GM12878 (cell line): Measurements from ENCODE around the gene CACNA1A. TPM values are rescaled to one million over a fixed set of nuclear protein-coding genes. Genes with fewer than 3 reads are reported as not detected.

Experiments used
- ATAC-seq: fragments of 200-7000 bp; cut with Tn5 transposase; 3 replicates; pipeline ENCODE4 v1.9.1; 2020; ENCODE audit warnings: mild to moderate bottlenecking, moderate library complexity
- BruUV-seq: library from RNA; stranded (reverse); fragments of 400-500 nt; replicated peaks from 2 replicates; lab custom pipeline; 2021; lab: Mats Ljungman, UMichigan
- CTCF ChIA-PET: fragments of 300-600 bp; sonication (Branson Sonifier 250); formaldehyde crosslinking; extraction: SDS; loops from one replicate; lab custom pipeline; 2021; ENCODE audit warnings: inconsistent platforms; lab: Yijun Ruan, JAX
- POLR2A ChIA-PET: fragments of 350-600 bp; formaldehyde crosslinking; extraction: SDS; loops from one replicate; lab custom pipeline; 2021; ENCODE audit warnings: inconsistent platforms; lab: Charles Lee
- RAD21 ChIA-PET: fragments of 300-600 bp; sonication (Branson Sonifier 250); formaldehyde crosslinking; loops from one replicate; lab custom pipeline; 2023; ENCODE audit warnings: antibody characterized with exemption; ENCODE audit not compliant: unreplicated experiment; lab: Charles Lee
- SMC1A ChIA-PET: fragments of 300-600 bp; sonication (Branson Sonifier 250); formaldehyde crosslinking; loops from one replicate; lab custom pipeline; 2023; ENCODE audit not compliant: unreplicated experiment, uncharacterized antibody; lab: Charles Lee
- DNase-seq: peaks from one replicate; pipeline ENCODE4 v3.0.0-alpha.2; 2011; ENCODE audit warnings: low read depth, low spot score
- FAIRE-seq: peaks from 3 replicates; lab custom pipeline; 2011; peaks lifted over from hg19 to GRCh38; lab: Jason Lieb, UNC
- H2AFZ ChIP-seq: 2 replicates; pipeline ENCODE4 v1.6.0; 2011; ENCODE audit warnings: low read depth, low read length, control low read depth; ENCODE audit not compliant: control insufficient read depth
- H3K27ac ChIP-seq: 2 replicates; pipeline ENCODE4 v1.5.1; 2011; ENCODE audit warnings: control low read depth; ENCODE audit not compliant: control insufficient read depth, insufficient read depth
- H3K27me3 ChIP-seq, 2 experiments: replicated peaks in 1 of 2; 2 replicates each; pipeline versions ENCODE4 v1.6.0 to v1.6.1; 2011; ENCODE audit warnings: low read length in 1 of 2; ENCODE audit not compliant: control insufficient read depth in 2 of 2, insufficient read depth in 2 of 2
- H3K36me3 ChIP-seq, 2 experiments: 2 replicates each; pipeline ENCODE4 v1.5.1; 2011; ENCODE audit warnings: low read length in 1 of 2; ENCODE audit not compliant: control insufficient read depth in 2 of 2, insufficient read depth in 2 of 2
- H3K4me1 ChIP-seq: 2 replicates; pipeline ENCODE4 v1.6.1; 2011; ENCODE audit warnings: mild to moderate bottlenecking, low read length, moderate library complexity, mixed read lengths; ENCODE audit not compliant: control insufficient read depth, insufficient read depth
- H3K4me2 ChIP-seq: 2 replicates; pipeline ENCODE4 v1.6.0; 2011; ENCODE audit warnings: control low read depth; ENCODE audit not compliant: control insufficient read depth, insufficient read depth
- H3K4me3 ChIP-seq: fragments of 200-600 bp; sonication (generic); 2 replicates; pipeline ENCODE4 v1.5.1; 2016
- H3K79me2 ChIP-seq: 2 replicates; pipeline ENCODE4 v1.6.0; 2011; ENCODE audit warnings: low read length; ENCODE audit not compliant: control insufficient read depth, insufficient read depth
- H3K9ac ChIP-seq: 2 replicates; pipeline ENCODE4 v1.8.0; 2011; ENCODE audit warnings: low read length, control low read depth, mixed read lengths; ENCODE audit not compliant: control insufficient read depth, insufficient read depth
- H3K9me3 ChIP-seq: replicated peaks from 3 replicates; pipeline ENCODE4 v1.5.1; 2011; ENCODE audit warnings: mild to moderate bottlenecking, low read length; ENCODE audit not compliant: control insufficient read depth, insufficient read depth
- H4K20me1 ChIP-seq: 2 replicates; pipeline ENCODE4 v1.6.0; 2011; ENCODE audit not compliant: control insufficient read depth, insufficient read depth
- ATF2 ChIP-seq: IDR thresholded peaks from 2 replicates; pipeline ENCODE4 v1.6.1; 2012; ENCODE audit warnings: low read length, inconsistent platforms
- EED ChIP-seq: sonication (generic); IDR thresholded peaks from 2 replicates; pipeline ENCODE4 v1.6.1; 2016; ENCODE audit warnings: antibody characterized with exemption, low read depth
- ELK1 ChIP-seq: IDR thresholded peaks from 2 replicates; pipeline ENCODE4 v1.6.1; 2012; ENCODE audit warnings: low read depth, low read length, improper control_type of control experiment
- IRF3 ChIP-seq: fragments of 450-650 bp; IDR thresholded peaks from 2 replicates; pipeline ENCODE4 v1.6.1; 2014; ENCODE audit warnings: mild to moderate bottlenecking
- JUNB ChIP-seq: IDR thresholded peaks from 2 replicates; pipeline ENCODE4 v1.6.1; 2016; ENCODE audit warnings: antibody characterized with exemption, mild to moderate bottlenecking
- PAX5 ChIP-seq: IDR thresholded peaks from 2 replicates; pipeline ENCODE4 v1.6.1; 2011; ENCODE audit warnings: low read depth, low read length, borderline replicate concordance
- RAD51 ChIP-seq: fragments of 450-650 bp; IDR thresholded peaks from 2 replicates; pipeline ENCODE4 v1.6.1; 2016; ENCODE audit warnings: moderate library complexity, mild to moderate bottlenecking, inconsistent platforms
- RUNX3 ChIP-seq: IDR thresholded peaks from 2 replicates; pipeline ENCODE4 v1.6.1; 2012; ENCODE audit warnings: low read length, inconsistent platforms
- SIX5 ChIP-seq: IDR thresholded peaks from 2 replicates; pipeline ENCODE4 v1.6.1; 2011; ENCODE audit warnings: mild to moderate bottlenecking, low read depth, low read length, moderate library complexity; ENCODE audit not compliant: severe bottlenecking
- WGBS: methylation state at CpG from one replicate; pipeline ENCODE4 v1.1.6; 2016; ENCODE audit warnings: low lambda C conversion rate; ENCODE audit not compliant: insufficient replicate concordance, insufficient coverage; ENCODE audit errors: missing lambda C conversion rate; 5-methylcytosine and 5-hydroxymethylcytosine counted together
- in situ Hi-C: fragments of 300-500 bp; cut with MboI; formaldehyde crosslinking; loops from 9 replicates; pipeline ENCODE4 v1.14.3; 2018; ENCODE audit warnings: mixed read lengths
- intact Hi-C: fragments of 100-400 bp; cut with micrococcal nuclease; formaldehyde crosslinking; loops from one replicate; pipeline ENCODE4 v1.14.2; 2022; ENCODE audit not compliant: unreplicated experiment
- polyA plus RNA-seq, 11 experiments: library from polyadenylated mRNA; depleted of rRNA in 4 of 11; unstranded in 6 of 11; stranded (reverse) in 5 of 11; fragments of >200 nt; fragmentation: Nextera tagmentation in 4 of 11; fragmentation: Illumina TruSeq in 1 of 11; extraction: Ambion mirVana in 4 of 11; extraction: Trizol in 1 of 11; gene quantifications; 1 replicate in 1 of 11; 2 replicates in 10 of 11; pipeline versions ENCODE4 v1.2.1 to v1.2.3, GENCODE V29; 2011 to 2016; ENCODE audit warnings: inconsistent platforms in 2 of 11, missing spikeins in 2 of 11, low read depth in 1 of 11
- total RNA-seq, 4 experiments: library from RNA; depleted of rRNA in 3 of 4; stranded (reverse); fragments of >200 nt in 3 of 4; fragmentation: Illumina TruSeq in 1 of 4; extraction: Trizol in 1 of 4; gene quantifications; 2 replicates each; pipeline versions ENCODE4 v1.2.1 to v1.2.3, GENCODE V29; 2013 to 2021
- TF ChIP-seq, protein P1 (sequence below): IDR thresholded peaks from 2 replicates; pipeline ENCODE4 v1.6.1; 2011; ENCODE audit warnings: borderline replicate concordance, low read depth, mild to moderate bottlenecking, moderate library complexity, low read length; ENCODE audit not compliant: insufficient read depth, poor library complexity, severe bottlenecking
- TF ChIP-seq, protein P2 (sequence below): IDR thresholded peaks from 2 replicates; pipeline ENCODE4 v1.6.1; 2011; ENCODE audit warnings: mild to moderate bottlenecking, low read depth, low read length, moderate library complexity; ENCODE audit not compliant: insufficient replicate concordance

The CACNA1A gene
- total and polyA plus RNA-seq, 10 of the 15 experiments (the other 5 are each of a cell fraction or from before 2014, with no cell fraction given): 1.1 to 4.4 (median 2.5) TPM

- Histone ChIP-seq H3K27me3 (no peaks in the 10 kb centered on the region), H3K4me3 (no peak overlapping the region), H4K20me1 (no peaks in the 10 kb centered on the region), H3K9me3 (no peaks in the 10 kb centered on the region; the same call in 2 of the 3 replicates), H3K9ac (no peak overlapping the region), H2AFZ (no peak overlapping the region), H3K79me2 (no peaks in the 10 kb centered on the region), H3K36me3 (no peaks in the 10 kb centered on the region), H3K4me1 (peaks cover 3% of the 10 kb centered on the region; the same call in 1 of the 2 replicates), H3K27ac (no peak overlapping the region), H3K4me2 (no peak overlapping the region)
- peak; percentile 55 for TF ChIP-seq SIX5
- TF ChIP-seq IRF3: no peak
- in situ Hi-C loops (no loop called here), intact Hi-C loops (no loop called here)
- POLR2A ChIA-PET: no interaction called here
- no peak for FAIRE-seq
- BruUV-seq: no TSS peak
- RAD21 ChIA-PET: no interaction called here
- no peak for DNase-seq
- SMC1A ChIA-PET: no interaction called here
- CTCF ChIA-PET: no interaction called here
- no peak for ATAC-seq
Measured at GRCh38 chr19:13420780-13421179, 85.5 kb downstream of the CACNA1A start.

- H4K20me1 ChIP-seq: no peaks in the 10 kb centered on the region
- H3K27ac ChIP-seq: no peak overlapping the region
- H3K9ac ChIP-seq: no peak overlapping the region
- in situ Hi-C loops (no loop called here), intact Hi-C loops (no loop called here)
- no peaks in the 10 kb centered on the region for H3K79me2 ChIP-seq
- H3K27me3 ChIP-seq: no peaks in the 10 kb centered on the region
- FAIRE-seq (no peak), DNase-seq (peak; percentile 20), ATAC-seq (peak; percentile 66)
- ChIA-PET CTCF (no interaction called here), SMC1A (no interaction called here), POLR2A (no interaction called here), RAD21 (no interaction called here)
- H3K9me3 ChIP-seq: no peaks in the 10 kb centered on the region; the same call in 2 of the 3 replicates
- H3K36me3 ChIP-seq: no peaks in the 10 kb centered on the region
- H3K4me2 ChIP-seq: no peak overlapping the region
- no peak overlapping the region for H2AFZ ChIP-seq
- H3K4me1 ChIP-seq: peaks cover 5% of the 10 kb centered on the region; the same call in 1 of the 2 replicates
- no TSS peak for BruUV-seq
- WGBS: 5% methylated on average over 10 of the region's 10 CpGs
- no peak overlapping the region for H3K4me3 ChIP-seq
- no peak for TF ChIP-seq JUNB
- no peak for TF ChIP-seq ELK1
- 0 out of 2 replicates have a peak, but pooled peaks have one; percentile 39 for TF ChIP-seq PAX5
- 0 out of 2 replicates have a peak, but pooled peaks have one; percentile 9 for TF ChIP-seq RUNX3
- TF ChIP-seq RAD51: no peak
- TF ChIP-seq, protein P1, sequence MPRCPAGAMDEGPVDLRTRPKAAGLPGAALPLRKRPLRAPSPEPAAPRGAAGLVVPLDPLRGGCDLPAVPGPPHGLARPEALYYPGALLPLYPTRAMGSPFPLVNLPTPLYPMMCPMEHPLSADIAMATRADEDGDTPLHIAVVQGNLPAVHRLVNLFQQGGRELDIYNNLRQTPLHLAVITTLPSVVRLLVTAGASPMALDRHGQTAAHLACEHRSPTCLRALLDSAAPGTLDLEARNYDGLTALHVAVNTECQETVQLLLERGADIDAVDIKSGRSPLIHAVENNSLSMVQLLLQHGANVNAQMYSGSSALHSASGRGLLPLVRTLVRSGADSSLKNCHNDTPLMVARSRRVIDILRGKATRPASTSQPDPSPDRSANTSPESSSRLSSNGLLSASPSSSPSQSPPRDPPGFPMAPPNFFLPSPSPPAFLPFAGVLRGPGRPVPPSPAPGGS: no peak
- peak; percentile 55; the same call in 1 of the 2 replicates for TF ChIP-seq EED
- TF ChIP-seq, protein P2, sequence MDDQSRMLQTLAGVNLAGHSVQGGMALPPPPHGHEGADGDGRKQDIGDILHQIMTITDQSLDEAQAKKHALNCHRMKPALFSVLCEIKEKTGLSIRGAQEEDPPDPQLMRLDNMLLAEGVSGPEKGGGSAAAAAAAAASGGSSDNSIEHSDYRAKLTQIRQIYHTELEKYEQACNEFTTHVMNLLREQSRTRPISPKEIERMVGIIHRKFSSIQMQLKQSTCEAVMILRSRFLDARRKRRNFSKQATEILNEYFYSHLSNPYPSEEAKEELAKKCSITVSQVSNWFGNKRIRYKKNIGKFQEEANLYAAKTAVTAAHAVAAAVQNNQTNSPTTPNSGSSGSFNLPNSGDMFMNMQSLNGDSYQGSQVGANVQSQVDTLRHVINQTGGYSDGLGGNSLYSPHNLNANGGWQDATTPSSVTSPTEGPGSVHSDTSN: no peak
- TF ChIP-seq ATF2: no peak
Measured at GRCh38 chr19:13417054-13417453, 89.2 kb downstream of the CACNA1A start.
